Common myeloid progenitor, CD34-positive (primary cell): Measurements from ENCODE around the gene NDUFV1.
"Not testable (repeated sequence)": the region's sequence is repeated elsewhere in the genome, so short reads cannot be mapped to it uniquely, and the experiment has no call there.

Source experiments
- CTCF ChIA-PET: fragments of 350-600 bp; sonication (Branson Sonifier 250); formaldehyde crosslinking; loops from one replicate; lab custom pipeline; 2021; ENCODE audit warnings: antibody characterized with exemption; lab: Charles Lee
- POLR2A ChIA-PET: fragments of 350-600 bp; sonication (Branson Sonifier 250); formaldehyde crosslinking; loops from one replicate; lab custom pipeline; 2021; ENCODE audit warnings: antibody characterized with exemption; lab: Charles Lee
- DNase-seq, 3 donors: peaks; one replicate each; pipeline versions ENCODE4 v3.0.0 to v3.0.0-alpha.2; 2013
- H3K27ac ChIP-seq, 2 experiments: 1 replicate in 1 of 2; 2 replicates in 1 of 2; pipeline ENCODE4 v1.7.0; 2013; ENCODE audit warnings: inconsistent platforms in 2 of 2, low read length in 2 of 2, mild to moderate bottlenecking in 2 of 2, low read depth in 1 of 2, moderate library complexity in 1 of 2; ENCODE audit not compliant: severe bottlenecking in 2 of 2, insufficient read depth in 1 of 2, poor library complexity in 1 of 2
- H3K27me3 ChIP-seq, 5 experiments: replicated peaks in 2 of 5; 1 replicate in 3 of 5; 2 replicates in 2 of 5; pipeline versions ENCODE4 v1.6.1 to v1.7.0; 2013; ENCODE audit warnings: low read length in 4 of 5, mild to moderate bottlenecking in 2 of 5, moderate library complexity in 2 of 5, inconsistent platforms in 1 of 5; ENCODE audit not compliant: insufficient read depth in 5 of 5, control insufficient read depth in 4 of 5
- H3K36me3 ChIP-seq, 4 experiments: 1 replicate in 2 of 4; 2 replicates in 2 of 4; pipeline versions ENCODE4 v1.6.1 to v1.7.0; 2013; ENCODE audit warnings: low read length in 3 of 4, control low read depth in 1 of 4, mild to moderate bottlenecking in 1 of 4; ENCODE audit not compliant: control insufficient read depth in 4 of 4, insufficient read depth in 4 of 4
- H3K4me1 ChIP-seq, 4 experiments: 1 replicate in 3 of 4; 2 replicates in 1 of 4; pipeline versions ENCODE4 v1.6.1 to v1.7.1; 2013; ENCODE audit warnings: low read length in 3 of 4, mild to moderate bottlenecking in 3 of 4, control low read depth in 1 of 4, inconsistent platforms in 1 of 4, moderate library complexity in 1 of 4; ENCODE audit not compliant: control insufficient read depth in 4 of 4, insufficient read depth in 4 of 4; ENCODE audit errors: control extremely low read depth in 1 of 4
- H3K4me3 ChIP-seq, 7 experiments: 1 replicate in 4 of 7; 2 replicates in 3 of 7; pipeline versions ENCODE4 v1.5.1 to v1.7.0; 2013; ENCODE audit warnings: mild to moderate bottlenecking in 7 of 7, low read length in 6 of 7, moderate library complexity in 6 of 7, inconsistent platforms in 2 of 7, low read depth in 2 of 7, control low read depth in 1 of 7; ENCODE audit not compliant: insufficient read depth in 4 of 7, control insufficient read depth in 1 of 7; ENCODE audit errors: extremely low read depth in 1 of 7
- H3K9me3 ChIP-seq, 5 experiments: 1 replicate in 4 of 5; 2 replicates in 1 of 5; pipeline versions ENCODE4 v1.6.1 to v1.7.1; 2013; ENCODE audit warnings: low read length in 4 of 5, mild to moderate bottlenecking in 2 of 5, inconsistent platforms in 1 of 5, low read depth in 1 of 5, moderate library complexity in 1 of 5; ENCODE audit not compliant: control insufficient read depth in 4 of 5, insufficient read depth in 2 of 5; ENCODE audit errors: control extremely low read depth in 1 of 5
- WGBS: methylation state at CpG from one replicate; pipeline ENCODE4 v1.1.5; 2013; ENCODE audit not compliant: insufficient coverage; 5-methylcytosine and 5-hydroxymethylcytosine counted together

NDUFV1 gene

GRCh38 chr11:67652965-67653845 lies 46.5 kb downstream of the NDUFV1 start:
- Histone ChIP-seq H3K36me3 (no peaks in the 10 kb centered on the region), H3K9me3 (peaks cover 0 to 23% (median 7%) of the 10 kb centered on the region in 5 experiments), H3K27ac (no peak overlapping the region), H3K27me3 (no peaks in the 10 kb centered on the region), H3K4me3 (no peak overlapping the region), H3K4me1 (peaks cover 5 to 42% (median 34%) of the 10 kb centered on the region in 4 experiments)
- ChIA-PET POLR2A (no interaction called here), CTCF (interaction anchor here (1.0 to 11.8 kb wide), 5 partner anchors 10 to 73 kb away, joined by 3 to 169 read pairs (median 7); partner anchors contain the start of genes NUDT8 and TBX10)
- DNase-seq: no peak
- WGBS: 95% methylated on average over 3 of the region's 15 CpGs

- WGBS: 84% methylated on average over 8 of the region's 9 CpGs
- no peaks in the 10 kb centered on the region for H3K27me3 ChIP-seq
- peaks cover 5 to 41% (median 31%) of the 10 kb centered on the region in 4 experiments for H3K4me1 ChIP-seq
- no peak overlapping the region for H3K4me3 ChIP-seq
- H3K9me3 ChIP-seq: peaks cover 0 to 23% (median 7%) of the 10 kb centered on the region in 5 experiments
- no peak for DNase-seq
- no peaks in the 10 kb centered on the region for H3K36me3 ChIP-seq
- H3K27ac ChIP-seq: no peak overlapping the region
- POLR2A ChIA-PET: no interaction called here
- CTCF ChIA-PET: interaction anchor here (2.1 to 7.5 kb wide), 2 partner anchors 9 to 12 kb away, joined by 5 to 102 read pairs; no protein-coding TSS in a partner anchor
Measured at GRCh38 chr11:67654225-67654624, 47.5 kb downstream of the NDUFV1 start.

- ChIA-PET CTCF (interaction anchor here (0.9 to 7.5 kb wide), 2 partner anchors 11 to 18 kb away, joined by 5 to 102 read pairs; no protein-coding TSS in a partner anchor), POLR2A (interaction anchor here (0.7 kb wide), 1 partner anchor 8 kb away, joined by 10 read pairs; no protein-coding TSS in a partner anchor)
- Histone ChIP-seq H3K27ac (no peak overlapping the region), H3K27me3 (no peaks in the 10 kb centered on the region), H3K4me1 (peaks cover 5 to 24% (median 15%) of the 10 kb centered on the region in 4 experiments), H3K9me3 (peaks cover 0 to 23% (median 7%) of the 10 kb centered on the region in 5 experiments), H3K4me3 (no peak overlapping the region), H3K36me3 (no peaks in the 10 kb centered on the region)
- peak; percentile 82 to 96 (median 93) for DNase-seq
- 83% methylated on average over 3 of the region's 4 CpGs for WGBS
Measured at GRCh38 chr11:67656278-67656922, 49.7 kb downstream of the NDUFV1 start.

- H3K27ac ChIP-seq: no peak overlapping the region
- H3K27me3 ChIP-seq: no peaks in the 10 kb centered on the region
- peaks cover 3 to 18% (median 11%) of the 10 kb centered on the region in 4 experiments for H3K4me1 ChIP-seq
- H3K36me3 ChIP-seq: no peaks in the 10 kb centered on the region
- no peak for DNase-seq
- no peak overlapping the region for H3K4me3 ChIP-seq
- CTCF ChIA-PET: interaction anchor here (1.1 to 7.5 kb wide), 4 partner anchors 12 to 77 kb away, joined by 4 to 102 read pairs (median 23); partner anchors contain the start of gene NUDT8
- POLR2A ChIA-PET: no interaction called here
- WGBS: 100% methylated on average over 1 of the region's 3 CpGs
- peaks cover 0 to 23% (median 7%) of the 10 kb centered on the region in 5 experiments for H3K9me3 ChIP-seq
Measured at GRCh38 chr11:67657300-67657699, 50.6 kb downstream of the NDUFV1 start.

GRCh38 chr11:67659651-67660165 lies 53.0 kb downstream of the NDUFV1 start:
- H3K27ac ChIP-seq, H3K36me3 ChIP-seq, H3K27me3 ChIP-seq, DNase-seq, H3K4me3 ChIP-seq: not testable (repeated sequence)
- POLR2A ChIA-PET: interaction anchor here (0.6 kb wide), 1 partner anchor 31 kb away, joined by 3 read pairs; no protein-coding TSS in a partner anchor
- WGBS: 40% methylated on average over 1 of the region's 5 CpGs
- Histone ChIP-seq H3K9me3 (peaks cover 0 to 19% (median 7%) of the 10 kb centered on the region in 5 experiments), H3K4me1 (peaks cover 0 to 11% (median 7%) of the 10 kb centered on the region in 4 experiments)
- CTCF ChIA-PET: interaction anchor here (0.6 to 7.5 kb wide), 11 partner anchors 9 to 87 kb away, joined by 3 to 102 read pairs (median 8); partner anchors contain the start of genes ACY3, NUDT8 and TBX10

GRCh38 chr11:67660752-67661151 lies 54.0 kb downstream of the NDUFV1 start:
- H3K9me3 ChIP-seq: peaks cover 0 to 17% (median 7%) of the 10 kb centered on the region in 5 experiments
- DNase-seq, H3K27me3 ChIP-seq, H3K27ac ChIP-seq, H3K4me3 ChIP-seq, POLR2A ChIA-PET, H3K36me3 ChIP-seq: not testable (repeated sequence)
- CTCF ChIA-PET: interaction anchor here (2.6 to 7.5 kb wide), 6 partner anchors 15 to 81 kb away, joined by 6 to 102 read pairs (median 22); partner anchors contain the start of genes NUDT8 and TBX10
- H3K4me1 ChIP-seq: peaks cover 0 to 11% (median 7%) of the 10 kb centered on the region in 4 experiments
- WGBS: 91% methylated on average over 5 of the region's 5 CpGs
